Measurements from ENCODE around the gene MKNK2. TPM values are rescaled to one million over a fixed set of nuclear protein-coding genes. Genes with fewer than 3 reads are reported as not detected.

MKNK2 gene
- total and polyA plus RNA-seq, 12 donors: 107 to 260 (median 144) TPM

- ATAC-seq: no peak
- Histone ChIP-seq H3K9me3 (no peaks in the 10 kb centered on the region), H3K36me3 (no peaks in the 10 kb centered on the region), H3K4me1 (peaks cover 25 to 71% (median 47%) of the 10 kb centered on the region in 9 donors), H3K27me3 (no peaks in the 10 kb centered on the region), H3K27ac (peak overlapping the region in 9 of 10 donors; percentile 97 to 100 (median 100)), H3K4me3 (peak overlapping the region in 7 of 10 donors; percentile 58 to 92 (median 80))
- DNase-seq: no peak
- WGBS, 2 donors: 58 to 59% methylated on average over 10 of the region's 10 CpGs
- intact Hi-C loops (cut with DNase I): loop anchor here in 2 of 10 donors (10.0 kb wide), 2 partner anchors 138 to 198 kb away; partner anchors contain the start of gene KLF16 (in 1 of the 2)
- TF ChIP-seq CTCF (IDR thresholded peaks at IDR 0.05): no peak
Observed at GRCh38 chr19:2062389-2062729, 11.3 kb upstream of the MKNK2 start.

GRCh38 chr19:2061495-2062388 lies 10.7 kb upstream of the MKNK2 start:
- WGBS, 2 donors: 1 to 2% methylated on average over 46 to 50 of the region's 50 CpGs
- Histone ChIP-seq H3K4me1 (peaks cover 26 to 77% (median 53%) of the 10 kb centered on the region in 9 donors), H3K4me3 (peak overlapping the region; percentile 37 to 92 (median 64)), H3K36me3 (no peaks in the 10 kb centered on the region), H3K27ac (peak overlapping the region; percentile 97 to 100 (median 100)), H3K27me3 (no peaks in the 10 kb centered on the region), H3K9me3 (no peaks in the 10 kb centered on the region)
- intact Hi-C loops (cut with DNase I): loop anchor here in 2 of 10 donors (10.0 kb wide), 2 partner anchors 137 to 197 kb away; partner anchors contain the start of gene KLF16 (in 1 of the 2)
- TF ChIP-seq CTCF (IDR thresholded peaks at IDR 0.05): peak in 3 of 9 donors; percentile 8 to 29 (median 23)
- ATAC-seq (peak; percentile 84 to 94 (median 88)), DNase-seq (peak; percentile 99)

GRCh38 chr19:2060884-2061494 lies 9.9 kb upstream of the MKNK2 start:
- TF ChIP-seq CTCF (IDR thresholded peaks at IDR 0.05): no peak
- H3K36me3 ChIP-seq: no peaks in the 10 kb centered on the region
- intact Hi-C loops (cut with DNase I): loop anchor here in 2 of 10 donors (10.0 kb wide), 2 partner anchors 136 to 196 kb away; partner anchors contain the start of gene KLF16 (in 1 of the 2)
- WGBS, 2 donors: 0 to 1% methylated on average over 43 to 55 of the region's 55 CpGs
- peak; percentile 16 to 73 (median 54) for ATAC-seq
- peak overlapping the region; percentile 22 to 92 (median 64) for H3K4me3 ChIP-seq
- peak overlapping the region; percentile 97 to 100 (median 100) for H3K27ac ChIP-seq
- H3K27me3 ChIP-seq: no peaks in the 10 kb centered on the region
- peak; percentile 72 to 83 for DNase-seq
- H3K4me1 ChIP-seq: peaks cover 27 to 82% (median 58%) of the 10 kb centered on the region in 9 donors
- no peaks in the 10 kb centered on the region for H3K9me3 ChIP-seq

Measured in heart right ventricle (tissue), 16 donors.